Measurements from ENCODE around the gene EXOG. TPM values are rescaled to one million over a fixed set of nuclear protein-coding genes. Genes with fewer than 3 reads are reported as not detected.

The EXOG gene
- total and polyA plus RNA-seq, 2 of the 13 experiments (the other 11 are each of a cell fraction or from before 2014, with no cell fraction given) = 5.5 to 9.5 TPM

- 0 out of 2 replicates have a peak, but pooled peaks have one; percentile 20 for TF ChIP-seq HBP1 (CRISPR knock-in tag; IDR thresholded peaks at IDR 0.05; ENCODE audit: low read depth)
- TF ChIP-seq ZNF605 (CRISPR knock-in tag; IDR thresholded peaks at IDR 0.05) = peak; percentile 72
- no peak for TF ChIP-seq ZBTB39 (CRISPR knock-in tag; IDR thresholded peaks at IDR 0.05)
- no peak for TF ChIP-seq ZNF563 (CRISPR knock-in tag; IDR thresholded peaks at IDR 0.05)
- TF ChIP-seq GABPB1 (CRISPR knock-in tag; IDR thresholded peaks at IDR 0.05) = peak; percentile 71
- 0 out of 2 replicates have a peak, but pooled peaks have one; percentile 52 for TF ChIP-seq CSRNP1 (CRISPR knock-in tag; IDR thresholded peaks at IDR 0.05)
- peak; percentile 58; the same call in 1 of the 2 replicates for TF ChIP-seq ZBTB14 (CRISPR knock-in tag; IDR thresholded peaks at IDR 0.05)
- TF ChIP-seq ZNF75D (CRISPR knock-in tag; IDR thresholded peaks at IDR 0.05; ENCODE audit: borderline replicate concordance) = no peak
- 0 out of 2 replicates have a peak, but pooled peaks have one; percentile 26 for TF ChIP-seq THAP7 (CRISPR knock-in tag; IDR thresholded peaks at IDR 0.05)
- peak; percentile 51; the same call in 1 of the 2 replicates for TF ChIP-seq YEATS4 (CRISPR knock-in tag; IDR thresholded peaks at IDR 0.05; ENCODE audit: borderline replicate concordance)
- peak; percentile 85; the same call in 1 of the 2 replicates for TF ChIP-seq MXD4 (CRISPR knock-in tag; IDR thresholded peaks at IDR 0.05)
- peak; percentile 49 for TF ChIP-seq GATAD2A (CRISPR knock-in tag; IDR thresholded peaks at IDR 0.05)
- TF ChIP-seq ZNF17 (CRISPR knock-in tag; IDR thresholded peaks at IDR 0.05) = no peak
- no peak for TF ChIP-seq NR2F1 (CRISPR knock-in tag; IDR thresholded peaks at IDR 0.05)
- TF ChIP-seq SAP130 (CRISPR knock-in tag; IDR thresholded peaks at IDR 0.05; ENCODE audit: low read depth) = peak; percentile 66
- no peak for TF ChIP-seq TMF1 (CRISPR knock-in tag; IDR thresholded peaks at IDR 0.05; ENCODE audit: low read depth)
- peak; percentile 86 for TF ChIP-seq HNRNPLL (IDR thresholded peaks at IDR 0.05; ENCODE audit: low read depth, low read length, poor library complexity, severe bottlenecking)
- TF ChIP-seq ZNF20 (CRISPR knock-in tag; IDR thresholded peaks at IDR 0.05) = no peak
- TF ChIP-seq FOXA1 (IDR thresholded peaks at IDR 0.05) = no peak
- TF ChIP-seq FOXA1 (CRISPR knock-in tag; IDR thresholded peaks at IDR 0.05) = 0 out of 2 replicates have a peak, but pooled peaks have one; percentile 9
These were observed 41.1 kb upstream of the EXOG start (continued) for GRCh38 chr3:38454884-38455638.
